NCI-H1436 (cell line): ENCODE results near the gene YY1.
A peak's percentile ranks its signal among the peaks of the same experiment; 100 is the strongest.
"Not testable (repeated sequence)": the region's sequence is repeated elsewhere in the genome, so short reads cannot be mapped to it uniquely, and the experiment has no call there.

Experiments
- DNase-seq: peaks from one replicate; lab custom pipeline; 2025; lab: John Stamatoyannopoulos, UW

The YY1 gene

GRCh38 chr14:100213956-100214769 lies 24.8 kb upstream of the YY1 start:
- peak; percentile 95 for DNase-seq

GRCh38 chr14:100214770-100215083 lies 24.2 kb upstream of the YY1 start:
- DNase-seq = no peak

- no peak for DNase-seq
These were observed 23.5 kb upstream of the YY1 start for GRCh38 chr14:100215330-100215885.

DNA sequence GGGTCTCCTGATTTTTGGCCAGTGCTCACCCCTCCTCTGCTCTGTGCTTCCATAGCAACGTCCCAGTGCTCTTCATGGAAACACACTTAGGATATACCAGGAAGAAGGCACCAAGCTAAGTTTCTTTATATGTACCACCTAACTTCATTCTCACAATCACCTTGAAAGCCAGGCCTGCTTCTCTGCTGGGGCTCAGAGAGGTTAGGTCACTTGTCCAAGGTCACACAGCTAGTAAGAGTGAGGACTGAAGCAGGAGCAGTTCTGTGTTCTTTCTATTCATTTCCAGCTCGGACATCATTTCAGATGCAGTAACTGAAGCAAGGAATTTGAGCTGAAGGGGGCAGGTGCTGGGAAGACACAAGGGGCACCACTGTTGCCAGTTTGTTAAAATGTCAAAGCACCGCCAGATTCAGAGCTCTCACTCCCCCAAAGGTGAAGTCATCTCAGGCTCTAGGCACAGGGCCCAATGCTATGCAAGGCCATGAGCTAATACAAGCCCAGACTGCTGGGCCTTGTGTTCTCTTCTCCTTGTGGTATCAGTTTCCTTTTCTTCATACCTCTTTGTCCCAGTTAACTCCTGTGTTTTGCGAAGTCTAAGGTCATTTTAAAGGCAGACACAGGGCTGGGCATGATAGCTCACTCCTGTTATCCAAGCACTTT lies 19.7 kb upstream of the YY1 start:
- no peak for DNase-seq

- DNase-seq = peak; percentile 72
These were observed 17.3 kb upstream of the YY1 start for GRCh38 chr14:100221533-100222223.

GRCh38 chr14:100222224-100223093 lies 16.5 kb upstream of the YY1 start:
- no peak for DNase-seq

- no peak for DNase-seq
These were observed 15.4 kb upstream of the YY1 start for GRCh38 chr14:100223332-100224201.

GRCh38 chr14:100224229-100224866 lies 14.6 kb upstream of the YY1 start:
- no peak for DNase-seq

- DNase-seq = no peak
These were observed 13.8 kb upstream of the YY1 start for GRCh38 chr14:100225169-100225568.

GRCh38 chr14:100230361-100230760 lies 8.6 kb upstream of the YY1 start:
- no peak for DNase-seq

GRCh38 chr14:100234511-100234910 lies 4.4 kb upstream of the YY1 start:
- DNase-seq = no peak

DNA sequence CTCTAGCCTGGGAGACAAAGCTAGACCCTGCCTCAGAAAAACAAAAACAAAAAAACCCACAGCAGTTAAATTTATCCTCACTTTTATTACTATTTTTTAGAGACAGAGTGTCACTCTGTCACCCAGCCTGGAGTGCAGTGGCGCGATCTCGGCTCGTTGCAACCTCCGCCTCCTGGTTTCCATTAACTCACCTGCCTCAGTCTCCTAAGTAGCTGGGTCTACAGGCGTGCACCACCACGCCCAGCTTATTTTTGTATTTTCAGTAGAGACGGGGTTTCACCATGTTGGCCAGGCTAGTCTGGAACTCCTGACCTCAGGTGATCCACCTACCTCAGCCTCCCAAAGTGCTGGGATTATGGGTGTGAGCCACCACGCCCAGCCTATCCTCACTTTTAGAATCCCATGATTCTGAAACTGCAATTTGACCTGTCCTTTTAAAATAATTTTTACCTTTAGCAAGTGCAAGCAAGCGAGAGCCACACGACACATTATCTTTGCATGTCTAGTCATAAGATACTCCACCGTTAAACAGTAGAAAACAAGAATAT lies 2.6 kb upstream of the YY1 start:
- not testable (repeated sequence) for DNase-seq

DNA sequence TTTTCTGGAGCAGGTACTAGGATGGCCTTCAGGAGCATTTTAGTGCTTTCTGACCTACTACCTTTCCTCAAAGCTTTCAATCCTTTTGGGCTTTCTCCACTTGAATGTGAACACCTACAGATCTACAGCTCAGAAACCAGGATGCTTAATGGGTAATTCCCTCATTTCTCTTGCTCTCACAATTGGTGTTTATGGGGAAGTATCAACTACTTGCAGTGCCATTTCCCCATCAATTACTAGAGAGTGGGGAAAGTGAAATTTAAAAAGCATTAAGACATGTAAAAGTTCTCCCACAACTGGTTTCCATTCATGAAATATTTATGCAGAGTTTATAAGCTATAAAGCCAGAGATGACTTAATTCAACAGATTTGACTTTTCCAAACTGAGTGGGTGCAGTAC lies 2.1 kb upstream of the YY1 start:
- no peak for DNase-seq

GRCh38 chr14:100237735-100238418 lies 1.1 kb upstream of the YY1 start:
- peak; percentile 15 for DNase-seq

DNA sequence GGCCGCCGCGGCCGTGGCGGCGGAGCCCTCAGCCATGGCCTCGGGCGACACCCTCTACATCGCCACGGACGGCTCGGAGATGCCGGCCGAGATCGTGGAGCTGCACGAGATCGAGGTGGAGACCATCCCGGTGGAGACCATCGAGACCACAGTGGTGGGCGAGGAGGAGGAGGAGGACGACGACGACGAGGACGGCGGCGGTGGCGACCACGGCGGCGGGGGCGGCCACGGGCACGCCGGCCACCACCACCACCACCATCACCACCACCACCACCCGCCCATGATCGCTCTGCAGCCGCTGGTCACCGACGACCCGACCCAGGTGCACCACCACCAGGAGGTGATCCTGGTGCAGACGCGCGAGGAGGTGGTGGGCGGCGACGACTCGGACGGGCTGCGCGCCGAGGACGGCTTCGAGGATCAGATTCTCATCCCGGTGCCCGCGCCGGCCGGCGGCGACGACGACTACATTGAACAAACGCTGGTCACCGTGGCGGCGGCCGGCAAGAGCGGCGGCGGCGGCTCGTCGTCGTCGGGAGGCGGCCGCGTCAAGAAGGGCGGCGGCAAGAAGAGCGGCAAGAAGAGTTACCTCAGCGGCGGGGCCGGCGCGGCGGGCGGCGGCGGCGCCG lies 381 bp downstream of the YY1 start:
- no peak for DNase-seq

- peak; percentile 82 for DNase-seq
These were observed 1.1 kb downstream of the YY1 start for GRCh38 chr14:100239840-100240667.

DNA sequence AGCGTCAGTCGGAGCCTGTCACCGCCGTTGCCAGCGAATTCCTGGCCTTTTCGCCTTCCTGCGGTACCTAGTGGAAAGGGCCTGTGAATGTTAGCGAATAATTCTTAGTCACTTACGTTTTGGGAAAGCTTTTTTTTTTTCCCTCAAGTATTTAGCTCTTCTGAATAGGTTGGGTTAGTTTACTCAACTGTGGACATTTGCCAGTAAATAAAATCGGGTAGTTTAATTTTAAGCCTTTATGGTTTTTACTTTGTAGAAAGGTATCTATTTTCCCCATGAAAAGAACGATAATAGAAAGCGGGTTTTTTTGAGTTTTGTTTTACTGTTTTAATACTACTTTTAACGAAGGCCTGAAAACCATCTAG lies 1.7 kb downstream of the YY1 start:
- DNase-seq = no peak

GRCh38 chr14:100241279-100241678 lies 2.3 kb downstream of the YY1 start:
- DNase-seq = no peak
